Skeletal muscle tissue (tissue), 4 donors: Measurements from ENCODE around the gene FLNA. TPM values are rescaled to one million over a fixed set of nuclear protein-coding genes. Genes with fewer than 3 reads are reported as not detected.

Experiments
- H3K27ac ChIP-seq: one replicate; pipeline ENCODE4 v1.7.0; 2013; ENCODE audit warnings: mild to moderate bottlenecking, low read depth, low read length, inconsistent platforms
- H3K27me3 ChIP-seq, 3 donors: one replicate each; pipeline ENCODE4 v1.7.0; 2013; ENCODE audit warnings: low read length in 3 of 3; ENCODE audit not compliant: control insufficient read depth in 3 of 3, insufficient read depth in 3 of 3
- H3K36me3 ChIP-seq, 3 donors: one replicate each; pipeline ENCODE4 v1.7.0; 2013; ENCODE audit warnings: low read length in 3 of 3; ENCODE audit not compliant: control insufficient read depth in 3 of 3, insufficient read depth in 3 of 3
- H3K4me1 ChIP-seq, 3 donors: one replicate each; pipeline ENCODE4 v1.7.0; 2013; ENCODE audit warnings: low read length in 3 of 3, mild to moderate bottlenecking in 3 of 3; ENCODE audit not compliant: control insufficient read depth in 3 of 3, insufficient read depth in 3 of 3
- H3K4me3 ChIP-seq, 3 donors: one replicate each; pipeline ENCODE4 v1.7.0; 2013; ENCODE audit warnings: low read length in 3 of 3
- H3K9ac ChIP-seq, 3 donors: one replicate each; pipeline ENCODE4 v1.7.0; 2013; ENCODE audit warnings: low read length in 3 of 3, mild to moderate bottlenecking in 3 of 3, moderate library complexity in 2 of 3, low read depth in 1 of 3
- H3K9me3 ChIP-seq, 3 donors: one replicate each; pipeline ENCODE4 v1.7.0; 2013; ENCODE audit warnings: low read length in 3 of 3; ENCODE audit not compliant: control insufficient read depth in 3 of 3
- total RNA-seq: library from RNA; depleted of rRNA; stranded (reverse); fragments of >200 nt; gene quantifications from one replicate; pipeline ENCODE4 v1.2.3, GENCODE V29; 2014
- donor health status: Osteomylitis.

Gene FLNA
- total RNA-seq, 1 donor from 2014 or later, result 331 TPM

DNA sequence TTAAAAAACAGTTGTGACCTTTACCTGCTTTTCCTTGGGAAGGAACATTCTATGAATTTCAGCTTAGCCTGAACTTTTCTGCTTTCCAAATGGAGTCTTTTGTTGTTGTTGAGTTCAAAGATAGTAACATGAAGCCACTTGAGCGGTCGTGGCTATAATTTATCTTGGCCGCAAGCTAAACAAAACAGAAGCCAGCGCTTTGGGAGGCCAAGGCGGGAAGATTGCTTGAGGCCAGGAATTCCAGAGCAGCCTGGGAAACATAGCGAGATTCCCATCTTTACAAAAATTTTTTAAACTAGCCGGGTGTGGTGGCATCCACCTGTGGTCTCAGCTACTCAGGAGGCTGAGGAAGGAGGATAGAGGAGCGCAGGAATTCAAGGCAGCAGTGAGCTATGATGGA, 48.9 kb downstream of the FLNA start:
- no peak overlapping the region for H3K27ac ChIP-seq
- H3K36me3 ChIP-seq, result no peaks in the 10 kb centered on the region
- no peaks in the 10 kb centered on the region for H3K9me3 ChIP-seq
- no peak overlapping the region for H3K4me3 ChIP-seq
- no peak overlapping the region for H3K9ac ChIP-seq
- H3K27me3 ChIP-seq, result no peaks in the 10 kb centered on the region
- H3K4me1 ChIP-seq, result peaks cover 14 to 20% (median 17%) of the 10 kb centered on the region in 3 donors

- Histone ChIP-seq H3K4me3 (no peak overlapping the region), H3K9ac (no peak overlapping the region), H3K4me1 (peaks cover 14 to 18% (median 17%) of the 10 kb centered on the region in 3 donors), H3K27me3 (no peaks in the 10 kb centered on the region), H3K27ac (no peak overlapping the region), H3K9me3 (no peaks in the 10 kb centered on the region), H3K36me3 (no peaks in the 10 kb centered on the region)
Observed at GRCh38 chrX:154323537-154323936, 50.9 kb downstream of the FLNA start.

GRCh38 chrX:154322890-154323289, 51.5 kb downstream of the FLNA start:
- no peak overlapping the region for H3K27ac ChIP-seq
- no peak overlapping the region for H3K4me3 ChIP-seq
- no peaks in the 10 kb centered on the region for H3K27me3 ChIP-seq
- H3K9ac ChIP-seq, result no peak overlapping the region
- H3K4me1 ChIP-seq, result peaks cover 10 to 15% (median 15%) of the 10 kb centered on the region in 3 donors
- no peaks in the 10 kb centered on the region for H3K9me3 ChIP-seq
- H3K36me3 ChIP-seq, result no peaks in the 10 kb centered on the region

DNA sequence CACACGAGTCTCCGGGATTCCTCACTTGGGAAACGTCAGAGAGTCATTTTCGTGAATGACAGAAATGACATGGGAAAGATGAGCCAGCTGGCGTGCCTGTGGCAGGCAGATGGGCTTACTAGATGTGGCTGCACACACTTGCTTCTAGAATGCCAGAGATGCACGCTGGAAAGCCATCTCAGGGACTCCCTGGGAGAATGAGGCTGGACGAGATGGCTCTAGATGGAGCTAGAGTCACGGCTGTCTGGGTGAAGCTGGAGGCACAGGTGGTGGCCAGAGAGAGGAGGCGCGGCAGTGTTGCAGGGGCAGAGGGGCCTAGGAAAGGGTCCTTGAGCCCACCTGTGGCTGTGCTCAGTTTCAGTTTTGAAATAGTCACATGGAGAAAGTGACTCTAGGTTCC, 52.8 kb downstream of the FLNA start:
- H3K9ac ChIP-seq, result no peak overlapping the region

DNA sequence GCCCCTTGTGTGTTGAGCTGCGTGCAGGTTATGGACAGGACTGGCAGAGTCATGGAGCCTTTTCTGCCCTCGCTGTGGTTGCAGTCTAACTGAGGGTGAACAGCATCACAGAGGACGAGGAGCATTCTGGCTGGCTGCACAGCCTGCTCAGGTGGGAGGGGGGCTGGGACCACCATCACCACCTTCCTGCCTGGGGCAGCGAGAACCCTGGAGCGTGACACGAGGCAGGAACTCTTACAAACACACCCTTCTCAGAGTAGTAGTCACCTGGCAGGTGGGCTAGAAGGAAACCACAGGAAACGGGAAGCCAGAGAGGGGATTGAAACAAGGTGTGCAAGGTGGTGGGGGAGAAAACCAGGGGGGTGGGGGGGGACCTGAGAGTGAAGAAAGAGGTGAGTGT, 53.3 kb downstream of the FLNA start:
- no peak overlapping the region for H3K9ac ChIP-seq
- peaks cover 0 to 2% (median 0%) of the 10 kb centered on the region in 3 donors for H3K27me3 ChIP-seq
- H3K27ac ChIP-seq, result no peak overlapping the region

More for the DNA sequence above, 52.8 kb downstream of the FLNA start:
- Histone ChIP-seq H3K27me3 (peaks cover 0 to 2% (median 0%) of the 10 kb centered on the region in 3 donors), H3K4me1 (peaks cover 0 to 5% (median 3%) of the 10 kb centered on the region in 3 donors), H3K36me3 (no peaks in the 10 kb centered on the region), H3K27ac (no peak overlapping the region), H3K4me3 (no peak overlapping the region), H3K9me3 (no peaks in the 10 kb centered on the region)

GRCh38 chrX:154320406-154320805, 54.0 kb downstream of the FLNA start:
- H3K27me3 ChIP-seq, result peaks cover 0 to 2% (median 0%) of the 10 kb centered on the region in 3 donors
- no peak overlapping the region for H3K4me3 ChIP-seq
- H3K9ac ChIP-seq, result no peak overlapping the region
- H3K36me3 ChIP-seq, result no peaks in the 10 kb centered on the region
- no peaks in the 10 kb centered on the region for H3K9me3 ChIP-seq
- H3K4me1 ChIP-seq, result no peaks in the 10 kb centered on the region
- no peak overlapping the region for H3K27ac ChIP-seq

More for the DNA sequence above, 53.3 kb downstream of the FLNA start:
- H3K9me3 ChIP-seq, result no peaks in the 10 kb centered on the region
- peaks cover 0 to 1% (median 0%) of the 10 kb centered on the region in 3 donors for H3K4me1 ChIP-seq
- H3K4me3 ChIP-seq, result no peak overlapping the region
- no peaks in the 10 kb centered on the region for H3K36me3 ChIP-seq

DNA sequence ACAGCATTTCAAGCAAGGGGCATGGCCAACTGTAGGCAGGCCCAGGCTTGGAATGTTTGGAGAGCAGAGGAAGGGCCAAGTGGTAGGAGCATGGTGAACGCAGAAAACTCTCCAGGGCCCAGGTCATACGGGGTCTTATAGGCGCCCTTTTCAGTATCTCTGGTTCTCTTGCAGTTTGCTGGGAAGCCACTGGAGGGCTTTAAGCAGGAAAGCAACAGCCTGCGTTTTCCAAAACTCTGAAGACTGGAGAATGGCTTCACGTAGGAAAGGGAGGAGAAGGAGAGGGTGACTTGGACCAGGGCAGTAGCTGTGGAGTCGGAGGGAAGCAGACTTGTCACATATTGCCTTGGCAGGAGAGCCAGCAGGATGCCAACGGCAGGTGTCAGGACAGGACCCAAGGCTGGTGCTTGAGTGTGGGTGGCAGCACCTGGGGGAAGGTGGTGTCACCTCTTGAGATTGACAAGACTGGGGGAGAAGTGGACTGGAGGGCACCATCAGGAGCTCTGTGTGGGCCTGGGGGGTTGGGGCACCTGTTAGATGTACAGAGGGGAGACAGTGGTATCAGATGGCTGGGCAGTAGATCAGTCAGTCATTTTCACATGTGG, 56.9 kb downstream of the FLNA start:
- Histone ChIP-seq H3K27me3 (peaks cover 0 to 2% (median 0%) of the 10 kb centered on the region in 3 donors), H3K9me3 (no peaks in the 10 kb centered on the region), H3K4me1 (no peaks in the 10 kb centered on the region), H3K36me3 (no peaks in the 10 kb centered on the region), H3K27ac (no peak overlapping the region), H3K9ac (no peak overlapping the region), H3K4me3 (no peak overlapping the region)

GRCh38 chrX:154315416-154315815, 59.0 kb downstream of the FLNA start:
- Histone ChIP-seq H3K9me3 (no peaks in the 10 kb centered on the region), H3K4me1 (no peaks in the 10 kb centered on the region), H3K27me3 (peaks cover 0 to 2% (median 0%) of the 10 kb centered on the region in 3 donors), H3K36me3 (no peaks in the 10 kb centered on the region), H3K9ac (no peak overlapping the region), H3K4me3 (no peak overlapping the region), H3K27ac (no peak overlapping the region)

GRCh38 chrX:154313147-154313546, 61.3 kb downstream of the FLNA start:
- H3K27me3 ChIP-seq, result peaks cover 0 to 2% (median 0%) of the 10 kb centered on the region in 3 donors

DNA sequence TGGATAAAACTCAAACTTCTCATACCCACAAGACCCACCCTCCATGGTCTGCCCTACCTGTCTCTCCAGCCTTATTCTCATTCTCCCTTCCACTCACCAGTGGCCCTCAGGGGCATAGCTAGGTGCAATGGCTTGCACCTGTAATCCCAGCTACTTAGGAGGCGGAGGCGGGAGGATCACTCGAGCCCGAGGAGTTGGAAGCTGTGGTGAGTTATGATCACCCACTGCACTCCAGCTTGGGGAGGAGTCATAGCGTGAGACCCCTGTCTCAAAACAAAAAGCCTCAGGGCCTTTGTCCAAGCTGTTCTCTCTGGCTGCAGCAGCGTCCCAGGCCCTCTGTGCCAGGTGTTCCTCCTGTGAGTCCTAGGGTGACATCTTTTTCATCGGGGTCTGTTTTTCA, 62.3 kb downstream of the FLNA start:
- Histone ChIP-seq H3K27ac (no peak overlapping the region), H3K4me1 (peaks cover 2 to 4% (median 2%) of the 10 kb centered on the region in 3 donors), H3K9ac (no peak overlapping the region), H3K27me3 (no peaks in the 10 kb centered on the region), H3K9me3 (no peaks in the 10 kb centered on the region), H3K36me3 (no peaks in the 10 kb centered on the region), H3K4me3 (no peak overlapping the region)

More at GRCh38 chrX:154313147-154313546, 61.3 kb downstream of the FLNA start:
- peaks cover 0 to 2% (median 1%) of the 10 kb centered on the region in 3 donors for H3K4me1 ChIP-seq
- H3K36me3 ChIP-seq, result no peaks in the 10 kb centered on the region
- no peak overlapping the region for H3K27ac ChIP-seq
- no peaks in the 10 kb centered on the region for H3K9me3 ChIP-seq
- no peak overlapping the region for H3K4me3 ChIP-seq
- no peak overlapping the region for H3K9ac ChIP-seq
